ENCODE measurements around the gene ALDH3A2.

ALDH3A2 gene

GRCh38 chr17:19714542-19715411 lies 66.2 kb downstream of the ALDH3A2 start:
- DNase-seq (ENCODE audit: low read depth) = no peak

- no peak for DNase-seq (ENCODE audit: low read depth)
Measured at GRCh38 chr17:19716108-19717030, 67.8 kb downstream of the ALDH3A2 start, which contains the start of gene SLC47A2. SLC47A2 (minus strand) TSS chr17:19716584; CDS start chr17:19716555, 29 bp downstream.

- no peak for DNase-seq (ENCODE audit: low read depth)
Measured at GRCh38 chr17:19717031-19717360, 68.4 kb downstream of the ALDH3A2 start.

GRCh38 chr17:19717411-19717908 lies 68.9 kb downstream of the ALDH3A2 start:
- DNase-seq (ENCODE audit: low read depth) = no peak

GRCh38 chr17:19718041-19718612 lies 69.6 kb downstream of the ALDH3A2 start:
- no peak for DNase-seq (ENCODE audit: low read depth)

- DNase-seq (ENCODE audit: low read depth) = no peak
Measured at GRCh38 chr17:19718613-19719354, 70.2 kb downstream of the ALDH3A2 start.

GRCh38 chr17:19719355-19720209 lies 71.0 kb downstream of the ALDH3A2 start:
- no peak for DNase-seq (ENCODE audit: low read depth)

- no peak for DNase-seq (ENCODE audit: low read depth)
Measured at GRCh38 chr17:19720210-19720475, 71.6 kb downstream of the ALDH3A2 start.

GRCh38 chr17:19720631-19721426 lies 72.3 kb downstream of the ALDH3A2 start:
- no peak for DNase-seq (ENCODE audit: low read depth)

- no peak for DNase-seq (ENCODE audit: low read depth)
Measured at GRCh38 chr17:19723964-19724363, 75.4 kb downstream of the ALDH3A2 start.

- no peak for DNase-seq (ENCODE audit: low read depth)
Measured at GRCh38 chr17:19724501-19725420, 76.2 kb downstream of the ALDH3A2 start.

- no peak for DNase-seq (ENCODE audit: low read depth)
Measured at GRCh38 chr17:19725486-19725885, 76.9 kb downstream of the ALDH3A2 start.

- no peak for DNase-seq (ENCODE audit: low read depth)
Measured at GRCh38 chr17:19726631-19727376, 78.3 kb downstream of the ALDH3A2 start.

Data from GM04504 (cell line).